H9 (cell line): ENCODE measurements around the gene KLC1. TPM values are rescaled to one million over a fixed set of nuclear protein-coding genes. Genes with fewer than 3 reads are reported as not detected.

Experiments
- DNase-seq: peaks from one replicate; pipeline ENCODE4 v3.0.0-alpha.2; 2017
- H2AFZ ChIP-seq: one replicate; pipeline ENCODE4 v1.6.1; 2013; ENCODE audit warnings: mild to moderate bottlenecking, low read length, control low read depth, moderate library complexity
- H2AK5ac ChIP-seq: 2 replicates; pipeline ENCODE4 v1.6.1; 2013; ENCODE audit warnings: low read length, control low read depth, mixed read lengths; ENCODE audit not compliant: insufficient read length
- H2BK120ac ChIP-seq: one replicate; pipeline ENCODE4 v1.6.1; 2013; ENCODE audit warnings: low read depth, mild to moderate bottlenecking, low read length, control low read depth, inconsistent platforms; ENCODE audit not compliant: poor library complexity, severe bottlenecking
- H2BK12ac ChIP-seq: 2 replicates; pipeline ENCODE4 v1.6.1; 2013; ENCODE audit warnings: low read length, control low read depth, mixed read lengths, low read depth; ENCODE audit not compliant: insufficient read length
- H2BK15ac ChIP-seq: 2 replicates; pipeline ENCODE4 v1.6.1; 2013; ENCODE audit warnings: low read depth, low read length, control low read depth
- H2BK20ac ChIP-seq: one replicate; pipeline ENCODE4 v1.6.1; 2013; ENCODE audit warnings: low read depth, mild to moderate bottlenecking, low read length, control low read depth, inconsistent platforms; ENCODE audit not compliant: poor library complexity, severe bottlenecking
- H2BK5ac ChIP-seq: 2 replicates; pipeline ENCODE4 v1.6.1; 2013; ENCODE audit warnings: low read length, control low read depth, mixed read lengths; ENCODE audit not compliant: insufficient read length
- H3K14ac ChIP-seq: 2 replicates; pipeline ENCODE4 v1.6.1; 2013; ENCODE audit warnings: low read length, control low read depth; ENCODE audit not compliant: insufficient read depth
- H3K18ac ChIP-seq: 2 replicates; pipeline ENCODE4 v1.6.1; 2013; ENCODE audit warnings: low read depth, mild to moderate bottlenecking, mixed read lengths, low read length, control low read depth; ENCODE audit not compliant: insufficient read length
- H3K23ac ChIP-seq: 2 replicates; pipeline ENCODE4 v1.6.1; 2013; ENCODE audit warnings: low read length, control low read depth, mixed read lengths, low read depth; ENCODE audit not compliant: insufficient read length
- H3K23me2 ChIP-seq: 2 replicates; pipeline ENCODE4 v1.6.1; 2013; ENCODE audit warnings: low read depth, mild to moderate bottlenecking, mixed read lengths, low read length, control low read depth; ENCODE audit not compliant: insufficient read length, poor library complexity, severe bottlenecking
- H3K27ac ChIP-seq: 2 replicates; pipeline ENCODE4 v1.5.1; 2013; ENCODE audit warnings: low read length, control low read depth, mixed read lengths, low read depth; ENCODE audit not compliant: insufficient read length
- H3K27me3 ChIP-seq: 2 replicates; pipeline ENCODE4 v1.6.1; 2013; ENCODE audit warnings: low read length, control low read depth, inconsistent platforms; ENCODE audit not compliant: insufficient read depth
- H3K4ac ChIP-seq: 2 replicates; pipeline ENCODE4 v1.6.1; 2013; ENCODE audit warnings: low read depth, mild to moderate bottlenecking, control low read depth, inconsistent platforms, low read length, moderate library complexity
- H3K4me1 ChIP-seq: 2 replicates; pipeline ENCODE4 v1.6.1; 2013; ENCODE audit warnings: low read length, control low read depth, inconsistent platforms; ENCODE audit not compliant: insufficient read depth
- H3K4me2 ChIP-seq: 2 replicates; pipeline ENCODE4 v1.6.1; 2013; ENCODE audit warnings: low read length, control low read depth, mixed read lengths; ENCODE audit not compliant: insufficient read length, insufficient read depth
- H3K56ac ChIP-seq: 2 replicates; pipeline ENCODE4 v1.6.1; 2013; ENCODE audit warnings: low read depth, mild to moderate bottlenecking, mixed read lengths, low read length, control low read depth; ENCODE audit not compliant: insufficient read length
- H3K79me1 ChIP-seq: 2 replicates; pipeline ENCODE4 v1.6.1; 2013; ENCODE audit warnings: low read depth, mild to moderate bottlenecking, moderate library complexity, low read length, control low read depth, inconsistent platforms; ENCODE audit not compliant: insufficient read depth, poor library complexity, severe bottlenecking
- H3K79me2 ChIP-seq: 2 replicates; pipeline ENCODE4 v1.6.1; 2013; ENCODE audit warnings: low read length, control low read depth, inconsistent platforms; ENCODE audit not compliant: insufficient read depth
- H3K9ac ChIP-seq: 2 replicates; pipeline ENCODE4 v1.6.1; 2013; ENCODE audit warnings: low read length, control low read depth, mixed read lengths; ENCODE audit not compliant: insufficient read length; ENCODE audit errors: extremely low read depth
- H3K9me3 ChIP-seq: one replicate; pipeline ENCODE4 v1.6.1; 2013; ENCODE audit warnings: low read depth, low read length, inconsistent platforms; ENCODE audit not compliant: control insufficient read depth
- H3T11ph ChIP-seq: one replicate; pipeline ENCODE4 v1.6.1; 2013; ENCODE audit warnings: mild to moderate bottlenecking, low read length, control low read depth, inconsistent platforms
- H4K20me1 ChIP-seq: one replicate; pipeline ENCODE4 v1.6.1; 2013; ENCODE audit not compliant: control insufficient read depth, insufficient read length, insufficient read depth
- H4K5ac ChIP-seq: 2 replicates; pipeline ENCODE4 v1.6.1; 2013; ENCODE audit warnings: low read depth, mild to moderate bottlenecking, mixed read lengths, low read length, control low read depth; ENCODE audit not compliant: insufficient read length
- H4K8ac ChIP-seq: replicated peaks from 2 replicates; pipeline ENCODE4 v1.6.1; 2013; ENCODE audit warnings: low read length, control low read depth, mixed read lengths, low read depth; ENCODE audit not compliant: insufficient read length
- H4K91ac ChIP-seq: 2 replicates; pipeline ENCODE4 v1.6.1; 2013; ENCODE audit warnings: low read depth, mild to moderate bottlenecking, moderate library complexity, mixed read lengths, low read length, control low read depth; ENCODE audit not compliant: insufficient read length
- H3K27ac Mint-ChIP-seq, 3 experiments: 2 replicates in 2 of 3; 3 replicates in 1 of 3; pipeline ENCODE4 v1.8.0; 2020 to 2021; ENCODE audit warnings: mixed read lengths in 3 of 3, mild to moderate bottlenecking in 1 of 3, moderate library complexity in 1 of 3
- H3K27me3 Mint-ChIP-seq: 2 replicates; pipeline ENCODE4 v1.8.0; 2021; ENCODE audit warnings: low read depth, mild to moderate bottlenecking, moderate library complexity, mixed read lengths
- H3K36me3 Mint-ChIP-seq, 3 experiments: 2 replicates in 2 of 3; 3 replicates in 1 of 3; pipeline ENCODE4 v1.8.0; 2020 to 2021; ENCODE audit warnings: low read depth in 3 of 3, mixed read lengths in 3 of 3; ENCODE audit not compliant: insufficient read depth in 1 of 3
- H3K4me1 Mint-ChIP-seq, 2 experiments: 2 replicates each; pipeline ENCODE4 v1.8.0; 2020; ENCODE audit warnings: mixed read lengths in 2 of 2
- H3K4me3 Mint-ChIP-seq, 2 experiments: 2 replicates in 1 of 2; 3 replicates in 1 of 2; pipeline ENCODE4 v1.8.0; 2020 to 2021; ENCODE audit warnings: mild to moderate bottlenecking in 2 of 2, mixed read lengths in 2 of 2, moderate library complexity in 1 of 2
- H3K9me3 Mint-ChIP-seq, 2 experiments: 2 replicates in 1 of 2; 3 replicates in 1 of 2; pipeline ENCODE4 v1.8.0; 2020; ENCODE audit warnings: mild to moderate bottlenecking in 2 of 2, mixed read lengths in 2 of 2, moderate library complexity in 1 of 2
- CTCF ChIP-seq: fragments of 200-600 bp; sonication (generic); conservative IDR thresholded peaks from 3 replicates; pipeline ENCODE4 v1.8.0; 2021; ENCODE audit warnings: antibody characterized with exemption, mild to moderate bottlenecking
- WGBS: extraction: QIAGEN DNeasy Blood & Tissue Kit; methylation state at CpG from one replicate; pipeline ENCODE4 v1.1.7; 2013; ENCODE audit warnings: missing lambda C conversion rate, low lambda C conversion rate, mixed read lengths; ENCODE audit not compliant: insufficient read length; ENCODE audit errors: extremely low coverage; 5-methylcytosine and 5-hydroxymethylcytosine counted together
- total RNA-seq: library from RNA; stranded (reverse); gene quantifications from 2 replicates; pipeline ENCODE4 v1.2.1, GENCODE V29; 2021

The KLC1 gene
- total RNA-seq, 1 experiment from 2014 or later = 143 TPM

GRCh38 chr14:103641161-103641560, 12.2 kb downstream of the KLC1 start:
- Histone ChIP-seq H3K18ac (no peak overlapping the region), H3K56ac (no peak overlapping the region), H3K23me2 (no peaks in the 10 kb centered on the region), H3K4me1 (no peaks in the 10 kb centered on the region), H3K79me2 (peaks cover 36% of the 10 kb centered on the region; the same call in 1 of the 2 replicates), H2BK12ac (no peak overlapping the region), H4K8ac (no peak overlapping the region), H3K4ac (no peak overlapping the region), H2BK20ac (no peak overlapping the region), H3K27ac (no peak overlapping the region), H3K23ac (no peak overlapping the region), H2AK5ac (no peak overlapping the region), H2AFZ (no peak overlapping the region), H4K5ac (no peak overlapping the region), H3K79me1 (peaks cover 3% of the 10 kb centered on the region), H2BK120ac (no peak overlapping the region), H3K27me3 (no peaks in the 10 kb centered on the region), H3K9me3 (no peaks in the 10 kb centered on the region), H4K91ac (no peak overlapping the region), H3K4me2 (no peak overlapping the region), H4K20me1 (no peaks in the 10 kb centered on the region), H3T11ph (no peak overlapping the region), H3K9ac (no peak overlapping the region), H2BK5ac (no peak overlapping the region), H2BK15ac (no peak overlapping the region), H3K14ac (no peak overlapping the region)
- Mint-ChIP-seq H3K27me3 (no peaks in the 10 kb centered on the region), H3K9me3 (no peaks in the 10 kb centered on the region; a peak in 1 of 5 replicates), H3K36me3 (peaks cover 2 to 23% (median 14%) of the 10 kb centered on the region in 3 experiments; a peak in 5 of 7 replicates), H3K27ac (no peak overlapping the region; a peak in 1 of 7 replicates), H3K4me3 (no peak overlapping the region), H3K4me1 (0 out of 4 replicates have a peak, but pooled peaks cover 2 to 3% of the 10 kb centered on the region in 2 experiments)
- DNase-seq = no peak
- TF ChIP-seq CTCF = no peak
- no CpG with 5 or more reads among the region's 4 CpGs for WGBS
